ENCODE measurements around the gene TPCN2.
"Not testable (repeated sequence)": the region's sequence is repeated elsewhere in the genome, so short reads cannot be mapped to it uniquely, and the experiment has no call there.

The TPCN2 gene

DNA sequence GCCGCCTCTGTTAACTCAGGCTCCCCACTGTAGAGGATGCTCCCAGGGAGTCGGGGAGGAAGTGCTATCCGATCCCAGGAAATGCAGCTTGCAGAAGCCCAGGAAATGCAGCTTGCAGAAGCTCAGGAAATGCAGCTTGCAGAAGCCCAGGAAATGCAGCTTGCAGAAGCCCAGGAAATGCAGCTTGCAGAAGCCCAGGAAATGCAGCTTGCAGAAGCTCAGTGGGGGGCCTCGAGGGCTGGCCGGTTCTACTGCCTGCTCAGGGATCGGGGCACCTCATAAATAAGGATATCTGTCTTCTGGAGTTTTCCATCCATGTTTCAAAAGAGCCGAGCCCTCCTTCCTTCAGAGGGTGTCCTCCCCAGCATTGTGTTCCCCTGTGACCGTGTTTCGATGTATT, 81.9 kb downstream of the TPCN2 start:
- DNase-seq (ENCODE audit: low spot score) = no peak

DNA sequence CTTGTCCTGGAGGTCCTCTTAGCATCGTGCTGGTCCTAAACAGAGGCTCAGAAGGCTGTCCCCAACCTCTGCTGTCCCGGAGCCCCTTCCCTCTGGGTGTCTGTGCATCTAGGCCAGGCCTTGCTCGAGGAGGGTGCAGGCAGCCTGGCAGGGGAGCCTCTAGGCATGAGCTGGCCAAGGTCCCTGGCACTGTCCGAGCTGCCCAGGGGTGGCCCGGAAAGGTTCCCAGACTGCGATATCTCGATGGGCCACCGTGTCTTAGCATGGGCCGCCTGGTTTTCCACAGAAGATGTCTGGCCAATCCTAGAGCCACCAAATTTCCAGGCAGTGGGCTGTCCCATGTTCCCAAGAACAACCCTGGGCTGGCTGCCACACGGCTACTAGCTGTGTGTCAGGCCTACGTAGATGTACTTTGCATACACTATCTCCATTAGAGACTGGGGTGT, 82.4 kb downstream of the TPCN2 start:
- DNase-seq (ENCODE audit: low spot score) = no peak

- DNase-seq (ENCODE audit: low spot score) = peak; percentile 41
Observed at GRCh38 chr11:69131644-69132300, 83.0 kb downstream of the TPCN2 start.

DNA sequence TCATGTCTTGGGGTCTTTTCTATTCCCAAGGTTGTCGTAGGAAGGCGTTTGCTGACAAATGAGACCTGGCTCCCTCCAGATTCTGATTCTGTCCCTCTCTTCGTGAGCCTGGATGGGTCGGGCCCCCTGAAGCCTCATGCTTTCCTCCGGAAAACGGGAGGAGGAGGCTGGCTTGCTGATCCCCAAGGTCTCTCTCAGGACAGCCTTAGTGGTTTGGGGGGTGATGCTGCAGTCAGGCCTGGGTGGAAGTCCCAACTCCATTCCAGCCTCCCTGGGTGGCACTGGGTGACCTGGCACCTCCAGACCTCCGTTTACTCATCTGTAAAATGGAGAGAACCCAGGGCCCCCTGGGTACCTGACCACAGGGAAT, 83.6 kb downstream of the TPCN2 start:
- no peak for DNase-seq (ENCODE audit: low spot score)

DNA sequence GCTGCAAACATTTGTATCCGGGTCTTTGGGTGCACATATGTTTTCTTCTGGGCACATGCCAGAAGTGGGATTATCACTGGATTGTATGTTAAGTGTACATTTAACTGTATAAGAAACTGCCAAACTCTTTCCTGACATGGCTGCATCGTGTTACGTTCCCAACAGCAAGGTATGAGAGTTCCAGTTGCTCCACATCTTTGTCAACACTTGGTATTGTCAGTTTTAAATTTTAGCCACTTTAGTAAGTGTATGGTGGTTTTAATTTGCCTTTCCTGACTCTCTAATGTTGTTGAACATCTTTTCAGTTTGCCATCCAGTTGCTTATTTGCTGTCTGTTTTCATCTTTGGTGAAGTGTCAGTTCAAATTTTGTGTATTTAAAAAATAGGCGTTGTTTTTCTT, 84.5 kb downstream of the TPCN2 start:
- DNase-seq (ENCODE audit: low spot score) = no peak

- DNase-seq (ENCODE audit: low spot score) = not testable (repeated sequence)
Observed at GRCh38 chr11:69134182-69134581, 85.5 kb downstream of the TPCN2 start.

- DNase-seq (ENCODE audit: low spot score) = no peak
Observed at GRCh38 chr11:69134957-69135356, 86.2 kb downstream of the TPCN2 start.

DNA sequence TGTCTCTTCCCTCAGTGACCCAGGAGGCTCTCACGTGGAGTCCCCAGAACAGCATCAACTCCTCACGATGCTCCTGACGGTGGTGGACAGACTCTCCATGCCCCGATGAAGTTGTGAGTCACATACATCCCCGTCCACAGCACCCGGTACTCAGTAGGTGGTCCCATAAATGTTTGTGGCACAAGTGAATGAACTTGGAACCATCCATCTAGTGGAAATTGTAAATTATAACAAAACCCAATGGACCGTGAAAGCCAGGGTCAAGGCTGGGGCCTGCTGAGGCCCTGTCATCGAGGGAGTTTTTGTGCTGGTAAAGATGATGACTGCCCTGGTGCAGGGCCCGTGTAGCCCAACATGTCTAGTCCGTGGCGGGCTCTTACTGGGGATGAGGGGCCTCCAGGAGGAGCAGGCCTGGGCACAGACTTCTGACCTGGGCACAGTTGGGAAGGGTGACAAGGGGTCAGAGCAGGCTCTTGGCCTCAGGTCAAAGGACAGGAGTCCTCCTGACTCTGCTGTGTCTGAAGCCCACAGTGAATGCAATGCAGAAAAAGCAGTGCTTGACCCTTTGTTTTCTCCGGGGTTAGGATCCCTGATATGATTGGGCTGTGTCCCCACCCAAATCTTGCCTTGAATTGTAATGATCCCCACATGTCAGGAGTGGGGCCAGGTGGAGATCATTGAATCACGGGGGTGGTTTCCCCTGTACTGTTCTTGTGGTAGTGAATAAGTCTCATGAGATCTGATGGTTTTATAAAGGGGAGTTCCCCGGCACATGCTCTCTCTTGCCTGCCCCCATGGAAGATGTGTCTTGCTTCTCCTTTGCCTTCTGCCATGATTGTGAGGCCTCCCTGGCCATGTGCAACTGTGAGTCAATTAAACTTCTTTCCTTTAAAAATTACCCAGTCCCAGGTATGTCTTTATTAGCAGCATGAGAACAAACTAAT, 87.0 kb downstream of the TPCN2 start:
- DNase-seq (ENCODE audit: low spot score) = no peak

- no peak for DNase-seq (ENCODE audit: low spot score)
Observed at GRCh38 chr11:69136471-69136870, 87.7 kb downstream of the TPCN2 start.

GRCh38 chr11:69137151-69137844, 88.6 kb downstream of the TPCN2 start:
- DNase-seq (ENCODE audit: low spot score) = no peak

GRCh38 chr11:69138265-69138664, 89.5 kb downstream of the TPCN2 start:
- no peak for DNase-seq (ENCODE audit: low spot score)

DNA sequence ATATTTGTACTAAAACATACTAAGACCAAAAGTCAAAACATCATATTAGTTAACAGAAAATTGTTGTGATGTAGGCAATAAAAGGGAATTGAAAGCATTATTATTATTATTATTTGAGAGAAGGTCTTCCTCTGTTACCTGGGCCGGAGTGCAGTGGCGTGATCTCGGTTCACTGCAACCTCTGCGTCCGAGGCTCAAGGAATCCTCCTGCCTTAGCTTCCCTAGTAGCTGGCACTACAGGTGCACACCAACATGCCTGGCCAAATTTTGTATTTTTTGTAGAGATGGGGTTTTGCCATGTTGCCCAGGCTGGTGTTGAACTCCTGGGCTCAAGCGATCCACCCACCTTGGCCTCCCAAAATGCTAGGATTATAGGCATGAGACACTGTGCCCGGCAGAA, 91.4 kb downstream of the TPCN2 start:
- not testable (repeated sequence) for DNase-seq (ENCODE audit: low spot score)

GRCh38 chr11:69140635-69141034, 91.9 kb downstream of the TPCN2 start:
- peak; percentile 11 for DNase-seq (ENCODE audit: low spot score)

GRCh38 chr11:69141742-69142141, 93.0 kb downstream of the TPCN2 start:
- peak; percentile 50 for DNase-seq (ENCODE audit: low spot score)

DNA sequence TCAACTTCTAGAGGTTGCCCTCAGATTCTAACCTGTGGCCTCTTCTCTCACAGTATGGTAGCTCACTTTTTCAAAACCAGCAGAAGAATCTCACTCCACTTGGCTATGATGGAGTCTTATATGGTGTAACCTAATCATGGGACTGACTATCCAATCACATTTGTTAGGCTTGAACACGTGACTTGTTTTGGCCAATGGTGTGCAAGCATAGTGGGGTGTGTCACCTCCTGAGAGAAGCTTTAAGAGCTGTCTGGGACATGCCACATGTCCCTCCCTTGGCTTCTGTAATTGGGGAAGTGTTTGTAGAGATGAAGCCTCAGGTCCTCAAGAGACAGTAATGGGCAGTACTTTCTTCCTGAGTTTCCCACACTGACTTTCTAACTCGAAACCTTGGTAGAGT, 94.2 kb downstream of the TPCN2 start:
- no peak for DNase-seq (ENCODE audit: low spot score)

DNA sequence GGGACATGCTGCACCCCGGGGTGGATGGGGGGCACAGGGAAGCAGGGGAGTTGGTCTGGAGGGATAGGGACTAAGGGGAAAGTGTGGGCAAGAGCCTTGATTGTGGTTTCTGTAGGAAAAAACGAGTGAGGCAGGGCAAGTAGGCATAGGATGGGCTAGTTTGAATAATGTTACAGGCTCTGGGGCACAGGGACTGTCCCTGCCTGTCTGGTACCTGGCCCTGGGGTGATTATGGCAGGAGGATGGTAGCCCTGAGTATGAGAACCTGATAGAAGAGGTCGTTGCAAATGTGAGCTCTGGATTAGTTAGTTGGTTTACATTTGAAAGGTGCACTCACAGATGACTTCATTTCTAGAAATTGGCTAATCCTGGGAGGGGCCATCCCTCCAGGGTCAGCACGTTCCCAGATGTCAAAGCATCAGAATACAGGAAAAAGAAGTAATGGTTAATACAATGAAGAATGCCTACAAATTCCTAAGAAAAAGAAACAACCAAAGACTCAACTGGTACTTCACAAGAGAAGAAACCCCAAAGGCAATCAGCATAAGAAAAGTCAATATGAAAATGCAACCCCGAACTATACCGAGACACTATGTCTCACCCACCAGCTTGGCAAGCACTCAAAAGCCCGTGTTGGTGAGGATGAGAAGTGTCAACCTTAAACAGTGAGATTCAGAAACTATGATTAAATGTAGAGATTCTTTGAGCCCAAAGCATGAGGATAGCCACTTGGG, 95.8 kb downstream of the TPCN2 start:
- no peak for DNase-seq (ENCODE audit: low spot score)

- DNase-seq (ENCODE audit: low spot score) = no peak
Observed at GRCh38 chr11:69145050-69145380, 96.3 kb downstream of the TPCN2 start.

- no peak for DNase-seq (ENCODE audit: low spot score)
Observed at GRCh38 chr11:69148377-69148762, 99.6 kb downstream of the TPCN2 start.

- no peak for DNase-seq (ENCODE audit: low spot score)
Observed at GRCh38 chr11:69148806-69149205, 100.1 kb downstream of the TPCN2 start.

DNA sequence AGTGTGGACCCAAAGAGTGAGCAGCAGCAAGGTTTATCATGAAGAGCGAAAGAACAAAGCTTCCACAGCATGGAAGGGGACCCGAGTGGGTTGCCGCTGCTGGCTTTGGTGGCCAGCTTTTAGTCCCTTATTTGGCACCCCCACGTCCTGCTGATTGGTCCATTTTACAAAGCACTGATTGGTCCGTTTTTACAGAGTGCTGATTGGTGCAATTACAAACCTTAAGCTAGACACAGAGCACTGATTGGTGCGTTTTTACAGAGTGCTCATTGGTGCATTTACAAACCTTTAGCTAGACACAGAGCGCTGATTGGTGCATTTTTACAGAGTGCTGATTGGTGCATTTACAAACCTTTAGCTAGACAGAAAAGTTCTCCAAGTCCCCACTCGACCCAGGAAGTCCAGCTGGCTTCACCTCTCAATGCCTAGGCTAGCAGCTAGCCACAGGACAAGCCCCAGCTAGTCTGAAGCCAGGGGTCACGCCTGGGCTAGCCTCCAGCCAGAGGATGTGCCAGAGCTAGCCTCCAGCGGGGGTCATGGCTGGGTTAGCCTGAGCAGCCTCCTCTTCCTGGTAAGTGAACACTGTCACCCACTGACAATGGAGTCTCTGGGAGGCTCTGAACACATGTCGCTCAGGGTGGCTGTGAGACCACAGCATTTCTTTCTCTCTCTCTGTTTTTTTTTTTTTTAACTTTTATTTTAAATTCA, 100.8 kb downstream of the TPCN2 start:
- not testable (repeated sequence) for DNase-seq (ENCODE audit: low spot score)

DNA sequence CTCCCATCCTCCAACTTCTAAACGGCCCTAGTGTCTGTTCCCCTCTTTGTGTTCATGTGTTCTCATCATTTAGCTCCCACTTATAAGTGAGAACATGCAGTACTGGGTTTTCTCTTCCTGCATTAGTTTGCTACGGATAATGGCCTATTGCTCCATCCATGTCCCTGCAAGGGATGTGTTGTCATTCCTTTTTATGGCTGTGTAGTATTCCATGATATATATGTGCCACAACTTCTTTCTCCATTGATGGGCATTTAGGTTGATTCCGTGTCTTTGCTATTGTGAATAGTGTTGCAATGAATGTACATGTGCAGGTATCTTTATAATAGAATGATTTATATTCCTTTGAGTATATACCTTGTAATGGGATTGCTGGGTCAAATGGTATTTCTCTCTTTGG, 101.4 kb downstream of the TPCN2 start:
- no peak for DNase-seq (ENCODE audit: low spot score)

DNA sequence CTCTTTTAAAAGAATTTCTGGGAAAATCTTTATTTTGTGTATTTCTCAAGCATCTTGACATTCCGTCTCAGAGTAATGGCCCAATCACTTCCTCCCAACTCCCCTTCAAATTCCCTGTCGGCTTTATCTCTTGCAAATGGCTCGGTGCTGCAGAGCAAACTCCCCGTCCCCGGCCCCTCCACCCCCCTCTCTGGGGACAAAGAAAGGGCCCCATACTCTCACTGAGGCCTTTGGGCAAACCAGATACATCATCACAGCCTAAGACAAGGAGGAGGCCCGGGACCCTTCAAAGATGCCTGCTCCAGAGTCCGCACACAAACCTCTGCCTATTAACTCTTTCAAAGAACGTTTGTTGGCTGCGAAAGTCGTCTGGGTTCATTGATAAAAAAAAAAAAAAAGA, 103.1 kb downstream of the TPCN2 start:
- DNase-seq (ENCODE audit: low spot score) = no peak
